Stimulated activated CD8-positive, alpha-beta memory T cell treated with anti-CD3 and anti-CD28 coated beads, Interleukin-4, amount 100 ng/mL, for 1 hour (primary cell): ENCODE data around the gene SYNPR.
"Not testable (repeated sequence)": the region's sequence is repeated elsewhere in the genome, so short reads cannot be mapped to it uniquely, and the experiment has no call there.

ENCODE experiments used
- DNase-seq, 2 donors: peaks; one replicate each; pipeline ENCODE4 v3.0.0-alpha.2; 2020; ENCODE audit warnings: low read depth in 2 of 2, low spot score in 1 of 2

SYNPR gene

DNA sequence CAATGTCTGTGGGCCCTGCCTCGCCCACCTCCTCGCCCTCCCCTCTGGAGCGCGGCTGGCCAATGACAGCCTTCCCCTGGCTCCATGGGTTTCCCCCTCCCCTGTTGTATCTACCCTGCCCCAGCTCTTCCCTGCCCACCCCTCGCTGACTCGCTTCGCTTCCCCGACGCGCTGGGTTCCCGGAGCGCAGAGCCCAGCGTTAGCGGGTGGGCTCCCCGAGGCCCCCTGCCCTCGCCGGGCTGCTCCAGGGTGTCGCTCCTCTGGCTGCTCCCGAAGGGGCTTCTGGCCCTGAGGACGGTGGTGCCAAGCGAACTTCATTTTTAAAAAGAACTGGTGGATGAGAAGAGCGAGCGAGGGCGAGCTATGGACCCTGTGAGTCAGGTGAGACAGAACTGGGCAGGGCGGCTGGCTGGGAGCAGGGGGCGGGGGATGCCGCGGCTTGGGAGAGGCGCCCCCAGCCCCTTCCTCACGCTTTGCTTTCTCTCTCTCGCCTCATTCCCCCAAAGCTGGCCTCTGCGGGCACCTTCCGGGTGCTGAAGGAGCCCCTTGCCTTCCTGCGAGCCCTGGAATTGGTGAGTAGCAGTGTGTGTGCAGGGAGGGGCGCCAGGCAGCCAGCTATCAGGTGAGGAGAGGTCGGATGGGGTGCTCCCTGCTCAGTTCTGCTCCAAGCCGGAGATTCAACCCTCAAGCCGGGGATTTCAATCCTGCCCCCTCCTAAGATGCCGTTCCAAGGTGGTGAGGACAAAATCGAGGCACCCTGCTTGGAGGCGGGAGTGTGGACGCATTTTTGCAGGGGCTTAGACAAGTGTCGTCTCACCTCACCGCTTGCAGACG is at the start of gene SYNPR:
SYNPR (plus strand) TSS at position 138 of the 834 bp plus-strand sequence.
- DNase-seq: no peak

GRCh38 chr3:63228677-63229076 is 49.4 kb upstream of the SYNPR start:
- no peak for DNase-seq

- DNase-seq: no peak
These were observed 48.0 kb upstream of the SYNPR start for GRCh38 chr3:63230146-63230545.

- no peak for DNase-seq
These were observed 46.5 kb upstream of the SYNPR start for GRCh38 chr3:63231643-63232042.

- DNase-seq: no peak
These were observed 45.2 kb upstream of the SYNPR start for GRCh38 chr3:63232764-63233396.

- DNase-seq: no peak
These were observed 37.7 kb upstream of the SYNPR start for GRCh38 chr3:63240381-63240902.

- DNase-seq: no peak
These were observed 36.0 kb upstream of the SYNPR start for GRCh38 chr3:63242124-63242523.

- DNase-seq: no peak
These were observed 33.6 kb upstream of the SYNPR start for GRCh38 chr3:63244486-63244885.

DNA sequence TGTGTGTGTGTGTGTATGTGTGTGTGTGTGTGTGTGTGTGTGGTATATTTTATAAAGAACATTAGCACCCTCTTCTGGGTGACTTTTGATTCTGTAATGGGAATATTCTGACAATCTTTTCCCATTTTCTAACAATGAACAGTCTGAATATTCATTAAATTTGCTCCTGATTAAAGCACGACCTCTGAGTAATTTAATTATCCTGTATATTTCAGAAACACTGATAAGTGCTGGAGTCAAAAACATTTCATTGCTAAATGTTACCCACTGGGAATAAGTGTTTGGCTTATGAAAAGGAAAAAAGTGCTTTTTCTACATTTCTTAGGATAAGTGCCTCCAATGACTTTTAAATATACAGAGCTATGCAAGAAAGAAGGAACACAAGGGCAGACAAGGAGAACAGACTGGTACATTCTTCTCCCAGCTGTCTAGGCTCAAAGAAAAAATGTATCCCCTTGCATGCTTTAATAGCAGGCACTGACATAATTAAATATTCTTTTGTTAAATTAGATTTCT is 32.3 kb upstream of the SYNPR start:
- DNase-seq: no peak

DNA sequence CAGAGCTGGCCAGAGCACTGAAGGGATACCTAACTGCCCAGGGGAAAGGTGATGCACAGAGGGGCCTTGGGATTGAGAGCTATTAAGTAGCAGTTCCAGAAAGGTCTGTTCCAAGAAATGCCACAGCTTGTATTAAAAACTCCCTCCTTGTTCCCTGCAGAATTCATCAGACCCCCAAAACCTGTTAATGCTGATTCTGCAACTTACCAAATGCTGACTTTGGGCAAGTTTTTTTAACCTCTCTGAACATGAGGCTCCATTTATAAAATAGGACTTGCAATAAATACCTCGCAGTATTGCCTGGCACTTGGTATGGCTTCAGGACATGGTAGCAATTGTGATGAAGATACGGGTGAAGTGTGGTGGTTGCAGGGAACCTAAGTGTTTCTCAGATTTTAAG is 30.1 kb upstream of the SYNPR start:
- DNase-seq: no peak

DNA sequence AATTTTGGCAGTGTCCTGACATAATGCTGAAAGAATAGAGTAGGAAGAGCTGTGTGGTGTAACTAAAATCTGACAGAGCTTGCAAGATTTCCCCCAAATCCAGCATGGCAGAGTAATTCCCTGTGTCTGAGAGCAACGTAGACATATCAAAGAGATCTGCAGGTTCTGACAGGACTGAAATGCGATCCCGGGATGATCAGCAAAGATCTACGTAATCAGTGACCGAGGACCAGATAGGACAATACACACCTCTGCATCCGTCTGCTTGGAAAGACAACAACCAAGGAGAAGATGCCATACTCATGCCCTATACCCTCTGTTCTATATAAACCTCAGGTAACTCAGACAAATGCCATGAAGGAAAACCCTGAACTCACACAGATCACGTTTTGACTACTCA is 26.6 kb upstream of the SYNPR start:
- DNase-seq: no peak

GRCh38 chr3:63255819-63256218 is 22.3 kb upstream of the SYNPR start:
- not testable (repeated sequence) for DNase-seq

DNA sequence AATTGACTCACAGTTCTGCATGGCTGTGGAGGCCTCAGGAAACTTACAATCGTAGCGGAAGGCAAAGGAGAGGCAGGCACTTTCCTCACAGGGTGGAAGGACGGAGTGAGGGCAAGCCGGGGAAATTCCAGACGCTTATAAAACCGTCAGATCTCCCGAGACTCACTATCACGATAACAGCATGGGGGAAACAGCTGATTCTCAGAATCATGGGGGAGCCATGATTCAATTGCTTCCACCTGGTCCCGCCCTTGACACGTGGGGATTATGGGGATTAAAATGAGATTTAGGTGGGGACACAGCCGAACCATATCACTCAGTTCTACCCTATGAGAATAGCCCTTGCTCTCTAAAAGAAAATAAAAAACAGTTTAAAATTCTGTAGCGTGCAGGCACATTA is 13.4 kb upstream of the SYNPR start:
- DNase-seq: no peak

DNA sequence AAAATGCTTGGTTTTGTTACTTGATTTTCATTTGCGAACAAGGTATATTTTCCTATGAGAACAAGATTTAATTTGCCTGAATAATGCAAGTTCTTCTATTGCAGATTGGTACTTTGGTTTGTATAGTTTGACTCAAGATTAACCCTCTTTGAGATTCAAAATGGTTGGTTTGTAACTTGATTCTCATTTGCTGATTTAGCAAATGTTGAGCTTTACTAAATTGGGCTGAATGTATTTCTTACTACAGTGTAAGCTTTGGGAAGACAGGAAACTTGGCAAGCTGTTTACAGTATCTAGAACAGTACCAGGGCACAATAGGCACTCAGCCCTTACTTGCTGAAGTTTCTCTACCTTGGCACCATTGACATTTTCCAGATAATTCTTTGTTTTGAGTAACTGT is 3.7 kb upstream of the SYNPR start:
- no peak for DNase-seq

GRCh38 chr3:63279005-63279841 is 1.1 kb downstream of the SYNPR start:
- DNase-seq: no peak

- DNase-seq: no peak
These were observed 9.5 kb downstream of the SYNPR start for GRCh38 chr3:63287610-63288009.

GRCh38 chr3:63290686-63291085 is 12.6 kb downstream of the SYNPR start:
- no peak for DNase-seq

GRCh38 chr3:63294332-63294731 is 16.2 kb downstream of the SYNPR start:
- no peak for DNase-seq

DNA sequence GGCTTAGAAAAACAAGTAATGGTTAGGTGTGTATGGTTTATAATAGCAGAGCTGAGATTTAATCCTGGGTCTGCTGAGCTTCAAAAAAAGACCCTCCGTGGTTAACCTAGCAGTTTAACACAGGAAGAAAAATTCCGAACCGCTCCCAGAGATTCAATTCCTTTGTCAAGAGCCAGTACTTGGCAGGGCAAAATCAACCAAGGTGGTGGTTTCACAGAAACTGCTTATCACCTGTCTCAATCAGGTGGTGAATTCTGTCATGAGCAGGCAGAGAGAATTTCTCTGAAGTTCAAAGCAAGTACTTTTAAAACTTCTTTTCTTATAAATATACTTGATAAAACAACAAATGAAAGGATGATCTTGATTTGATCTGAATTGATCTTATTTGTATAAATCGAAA is 17.2 kb downstream of the SYNPR start:
- no peak for DNase-seq

GRCh38 chr3:63295806-63296205 is 17.7 kb downstream of the SYNPR start:
- DNase-seq: no peak

DNA sequence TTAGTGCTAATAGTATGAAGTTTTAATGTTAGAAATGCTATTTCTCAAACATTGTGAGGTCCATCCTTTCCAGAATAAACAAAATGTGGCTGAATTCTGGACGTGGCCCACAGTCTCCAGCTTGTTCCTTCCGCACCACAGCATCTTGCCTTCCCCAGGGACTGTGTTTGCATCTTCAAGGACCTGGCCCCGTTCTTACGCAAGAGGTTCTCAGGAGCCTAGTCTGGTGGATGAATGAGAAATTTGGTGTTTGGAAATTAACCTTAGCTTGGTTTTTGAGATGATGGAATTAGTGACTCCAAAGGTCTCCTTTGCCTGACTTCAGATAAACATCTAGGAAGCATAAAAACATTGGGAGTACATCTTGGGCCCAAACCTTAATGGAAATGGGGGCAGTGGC is 18.1 kb downstream of the SYNPR start:
- no peak for DNase-seq
